B cell (primary cell): ENCODE measurements around the gene DUSP9. TPM values are rescaled to one million over a fixed set of nuclear protein-coding genes. Genes with fewer than 3 reads are reported as not detected.

Experiments
- ATAC-seq: fragments of 200-7000 bp; cut with Tn5 transposase; one replicate; pipeline ENCODE4 v1.10.0; 2021; ENCODE audit warnings: low read depth, mild to moderate bottlenecking, moderate number of reproducible peaks, moderate library complexity
- CTCF ChIA-PET: fragments of 350-600 bp; sonication (Branson Sonifier 250); formaldehyde crosslinking; loops from one replicate; lab custom pipeline; 2021; ENCODE audit warnings: antibody characterized with exemption, inconsistent platforms; lab: Charles Lee
- POLR2A ChIA-PET: fragments of 350-600 bp; sonication (Branson Sonifier 250); formaldehyde crosslinking; loops from one replicate; lab custom pipeline; 2021; ENCODE audit warnings: antibody characterized with exemption; lab: Charles Lee
- DNase-seq: peaks from one replicate; pipeline ENCODE4 v3.0.0; 2013
- H2AFZ ChIP-seq: 2 replicates; pipeline ENCODE4 v1.6.1; 2012; ENCODE audit warnings: mild to moderate bottlenecking, low read depth, low read length; ENCODE audit not compliant: insufficient read depth, poor library complexity, severe bottlenecking
- H3K27ac ChIP-seq, 2 donors: 1 replicate in 1 of 2; 2 replicates in 1 of 2; pipeline ENCODE4 v1.5.1; 2012 to 2013; ENCODE audit warnings: low read length in 2 of 2, mild to moderate bottlenecking in 2 of 2, moderate library complexity in 1 of 2
- H3K27me3 ChIP-seq, 4 experiments: fragments of 200-600 bp in 1 of 4; sonication (generic) in 1 of 4; replicated peaks in 1 of 4; 1 replicate in 2 of 4; 2 replicates in 2 of 4; pipeline versions ENCODE4 v1.6.1 to v1.7.0; 2013 to 2016; ENCODE audit warnings: low read length in 3 of 4, mild to moderate bottlenecking in 2 of 4, mixed read lengths in 1 of 4, moderate library complexity in 1 of 4; ENCODE audit not compliant: insufficient read depth in 4 of 4, control insufficient read depth in 3 of 4; ENCODE audit errors: control extremely low read depth in 1 of 4
- H3K36me3 ChIP-seq, 2 experiments: replicated peaks in 1 of 2; 1 replicate in 1 of 2; 2 replicates in 1 of 2; pipeline versions ENCODE4 v1.6.1 to v1.7.1; 2013; ENCODE audit warnings: low read length in 1 of 2; ENCODE audit not compliant: insufficient read depth in 2 of 2, control insufficient read depth in 1 of 2; ENCODE audit errors: control extremely low read depth in 1 of 2, extremely low read depth in 1 of 2
- H3K4me1 ChIP-seq, 2 donors: fragments of 200-600 bp in 1 of 2; sonication (generic) in 1 of 2; 1 replicate in 1 of 2; 2 replicates in 1 of 2; pipeline versions ENCODE4 v1.5.1 to v1.6.1; 2013 to 2017; ENCODE audit warnings: low read length in 2 of 2; ENCODE audit not compliant: control insufficient read depth in 2 of 2, insufficient read depth in 2 of 2
- H3K4me2 ChIP-seq: replicated peaks from 2 replicates; pipeline ENCODE3; 2012; ENCODE audit warnings: mild to moderate bottlenecking, low read depth, low read length; ENCODE audit not compliant: poor library complexity, severe bottlenecking
- H3K4me3 ChIP-seq, 5 experiments: fragments of 200-600 bp in 1 of 5; sonication (generic) in 1 of 5; 1 replicate in 3 of 5; 2 replicates in 2 of 5; pipeline versions ENCODE4 v1.5.1 to v1.7.0; 2011 to 2016; ENCODE audit warnings: low read length in 4 of 5, mild to moderate bottlenecking in 4 of 5, low read depth in 2 of 5, control low read depth in 1 of 5, moderate library complexity in 1 of 5; ENCODE audit not compliant: insufficient read depth in 1 of 5; ENCODE audit errors: control extremely low read depth in 1 of 5, extremely low read depth in 1 of 5
- H3K79me2 ChIP-seq: fragments of 200-600 bp; sonication (generic); one replicate; pipeline ENCODE4 v1.6.0; 2016; ENCODE audit warnings: low read length; ENCODE audit not compliant: control insufficient read depth, insufficient read depth
- H3K9ac ChIP-seq: fragments of 200-600 bp; sonication (generic); 2 replicates; pipeline ENCODE4 v1.6.1; 2017; ENCODE audit warnings: mild to moderate bottlenecking, low read length, moderate library complexity
- H3K9me3 ChIP-seq, 3 donors: one replicate each; pipeline versions ENCODE4 v1.6.1 to v1.7.1; 2013; ENCODE audit warnings: low read length in 2 of 3; ENCODE audit not compliant: control insufficient read depth in 2 of 3, insufficient read depth in 1 of 3; ENCODE audit errors: control extremely low read depth in 1 of 3
- H4K20me1 ChIP-seq: 2 replicates; pipeline ENCODE4 v1.6.0; 2012; ENCODE audit warnings: mild to moderate bottlenecking, low read length; ENCODE audit not compliant: insufficient read depth, control insufficient read depth, poor library complexity, severe bottlenecking
- H3K27ac Mint-ChIP-seq: one replicate; pipeline ENCODE4 v1.8.0; 2021; ENCODE audit warnings: mixed read lengths
- H3K27me3 Mint-ChIP-seq: one replicate; pipeline ENCODE4 v1.8.0; 2021; ENCODE audit warnings: mixed read lengths
- H3K4me1 Mint-ChIP-seq: one replicate; pipeline ENCODE4 v1.8.0; 2021; ENCODE audit warnings: mixed read lengths
- H3K4me3 Mint-ChIP-seq: one replicate; pipeline ENCODE4 v1.8.0; 2021; ENCODE audit warnings: mixed read lengths
- H3K9me3 Mint-ChIP-seq: one replicate; pipeline ENCODE4 v1.8.0; 2022; ENCODE audit warnings: mixed read lengths; ENCODE audit not compliant: insufficient read depth
- EZH2 ChIP-seq: IDR thresholded peaks from 2 replicates; pipeline ENCODE4 v1.6.1; 2012; ENCODE audit warnings: borderline replicate concordance, low read depth, mild to moderate bottlenecking, moderate library complexity, low read length; ENCODE audit not compliant: insufficient read depth, poor library complexity, severe bottlenecking
- WGBS: methylation state at CpG from one replicate; pipeline ENCODE4 v1.1.5; 2013; ENCODE audit warnings: missing lambda C conversion rate; ENCODE audit not compliant: insufficient coverage; 5-methylcytosine and 5-hydroxymethylcytosine counted together
- intact Hi-C: fragments of 100-400 bp; cut with micrococcal nuclease; formaldehyde crosslinking; loops from one replicate; pipeline ENCODE4 v1.10.0; 2022
- polyA plus RNA-seq: library from polyadenylated mRNA; depleted of rRNA; stranded (reverse); fragments of >200 nt; gene quantifications from 2 replicates; pipeline ENCODE4 v1.2.3, GENCODE V29; 2012
- total RNA-seq, 2 donors: library from RNA; stranded (reverse); fragments of 120-200 nt in 1 of 2; gene quantifications; 1 replicate in 1 of 2; 2 replicates in 1 of 2; pipeline versions ENCODE4 v1.2.3 to v1.2.4, GENCODE V29; 2013 to 2022
- TF ChIP-seq, protein P1 (sequence below): fragments of 200-600 bp; IDR thresholded peaks from one replicate; pipeline ENCODE4 v1.8.0; 2022; ENCODE audit warnings: antibody characterized with exemption, mild to moderate bottlenecking

DUSP9 gene
- total and polyA plus RNA-seq, 2 donors (not counting 1 experiment from before 2014, with no cell fraction given): not detected

DNA sequence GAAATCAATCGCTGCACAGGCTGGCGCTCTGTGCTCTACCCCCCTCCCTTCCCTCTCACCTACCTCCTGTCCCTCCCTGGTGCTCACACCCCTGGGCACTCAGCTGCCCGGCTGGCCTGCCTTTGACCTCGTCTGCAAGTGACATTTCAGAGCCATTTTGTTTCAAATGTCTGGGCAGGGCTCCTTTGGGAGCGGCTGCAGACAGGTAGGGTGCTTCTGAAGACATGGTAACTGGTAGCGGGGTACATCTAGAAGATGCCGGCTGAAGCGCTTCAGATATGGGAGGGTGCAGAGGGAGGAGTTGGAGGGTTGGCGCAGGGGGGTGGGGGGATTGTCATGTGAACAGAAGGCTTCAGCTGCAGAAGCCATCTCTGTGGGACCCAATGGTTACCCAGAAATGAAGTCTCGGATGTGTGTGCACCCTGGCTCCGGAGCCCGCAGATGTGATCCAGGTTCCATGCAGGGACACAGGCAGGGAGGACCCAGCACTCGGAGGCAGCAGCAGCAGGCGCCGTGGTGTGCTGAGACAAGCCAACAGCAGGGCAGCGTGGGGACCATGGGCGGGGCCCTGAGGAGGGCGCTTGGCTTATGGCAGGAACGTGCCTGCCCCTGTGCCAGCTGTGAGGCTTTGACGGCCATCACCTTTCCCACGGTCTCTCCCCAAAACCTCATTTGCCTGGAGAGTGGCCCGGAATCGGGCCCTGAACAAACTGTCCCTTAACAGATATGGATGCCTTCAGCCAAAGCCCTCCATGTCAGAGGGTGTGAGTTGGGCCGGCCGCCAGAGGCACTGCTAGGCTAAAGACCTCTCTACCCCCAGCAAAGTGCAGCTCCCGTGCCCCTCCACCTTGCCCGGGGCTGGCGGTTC is 7.6 kb upstream of the DUSP9 start:
- Histone ChIP-seq H3K4me3 (no peak overlapping the region), H3K27me3 (peaks cover 0 to 42% (median 8%) of the 10 kb centered on the region in 4 experiments), H2AFZ (no peak overlapping the region), H3K79me2 (no peaks in the 10 kb centered on the region), H3K9me3 (no peaks in the 10 kb centered on the region), H4K20me1 (no peaks in the 10 kb centered on the region), H3K9ac (no peak overlapping the region), H3K27ac (no peak overlapping the region), H3K4me1 (peaks cover 14 to 21% of the 10 kb centered on the region in 2 donors), H3K4me2 (no peak overlapping the region), H3K36me3 (no peaks in the 10 kb centered on the region)
- CTCF ChIA-PET: no interaction called here
- intact Hi-C loops: no loop called here
- Mint-ChIP-seq H3K4me1 (peaks cover 17% of the 10 kb centered on the region), H3K27ac (no peak overlapping the region), H3K27me3 (peaks cover 13% of the 10 kb centered on the region), H3K9me3 (no peaks in the 10 kb centered on the region), H3K4me3 (no peak overlapping the region)
- TF ChIP-seq EZH2: no peak
- TF ChIP-seq, protein P1, sequence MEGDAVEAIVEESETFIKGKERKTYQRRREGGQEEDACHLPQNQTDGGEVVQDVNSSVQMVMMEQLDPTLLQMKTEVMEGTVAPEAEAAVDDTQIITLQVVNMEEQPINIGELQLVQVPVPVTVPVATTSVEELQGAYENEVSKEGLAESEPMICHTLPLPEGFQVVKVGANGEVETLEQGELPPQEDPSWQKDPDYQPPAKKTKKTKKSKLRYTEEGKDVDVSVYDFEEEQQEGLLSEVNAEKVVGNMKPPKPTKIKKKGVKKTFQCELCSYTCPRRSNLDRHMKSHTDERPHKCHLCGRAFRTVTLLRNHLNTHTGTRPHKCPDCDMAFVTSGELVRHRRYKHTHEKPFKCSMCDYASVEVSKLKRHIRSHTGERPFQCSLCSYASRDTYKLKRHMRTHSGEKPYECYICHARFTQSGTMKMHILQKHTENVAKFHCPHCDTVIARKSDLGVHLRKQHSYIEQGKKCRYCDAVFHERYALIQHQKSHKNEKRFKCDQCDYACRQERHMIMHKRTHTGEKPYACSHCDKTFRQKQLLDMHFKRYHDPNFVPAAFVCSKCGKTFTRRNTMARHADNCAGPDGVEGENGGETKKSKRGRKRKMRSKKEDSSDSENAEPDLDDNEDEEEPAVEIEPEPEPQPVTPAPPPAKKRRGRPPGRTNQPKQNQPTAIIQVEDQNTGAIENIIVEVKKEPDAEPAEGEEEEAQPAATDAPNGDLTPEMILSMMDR: no peak
- no peak for DNase-seq
- POLR2A ChIA-PET: no interaction called here
- no peak for ATAC-seq
- 86% methylated on average over 10 of the region's 28 CpGs for WGBS
